HepG2 (cell line): ENCODE results near the gene HNRNPH3. TPM values are rescaled to one million over a fixed set of nuclear protein-coding genes. Genes with fewer than 3 reads are reported as not detected.

Experiments
- ATAC-seq: fragments of 200-7000 bp; cut with Tn5 transposase; 3 replicates; pipeline ENCODE4 v1.9.1; 2020; ENCODE audit warnings: mild to moderate bottlenecking, moderate library complexity
- BruUV-seq: library from RNA; stranded (reverse); fragments of 400-500 nt; replicated peaks from 2 replicates; lab custom pipeline; 2021; lab: Mats Ljungman, UMichigan
- CTCF ChIA-PET: fragments of 300-600 bp; formaldehyde crosslinking; extraction: SDS; loops from one replicate; lab custom pipeline; 2021; ENCODE audit warnings: low total read pairs, inconsistent platforms, low intra/inter-chr PET ratio; lab: Yijun Ruan, JAX
- POLR2A ChIA-PET: fragments of 350-600 bp; sonication (Branson Sonifier 250); formaldehyde crosslinking; loops from one replicate; lab custom pipeline; 2020; ENCODE audit warnings: antibody characterized with exemption, inconsistent platforms; lab: Yijun Ruan, JAX
- DNase-seq: peaks from one replicate; pipeline ENCODE4 v3.0.0-alpha.2; 2015; ENCODE audit warnings: low spot score
- FAIRE-seq: peaks from 3 replicates; lab custom pipeline; 2011; peaks lifted over from hg19 to GRCh38; lab: Jason Lieb, UNC
- H2AFZ ChIP-seq: one replicate; pipeline ENCODE4 v1.6.1; 2011; ENCODE audit warnings: low read length, inconsistent platforms
- H3K27ac ChIP-seq: fragments of 300-600 bp; 3 replicates; pipeline ENCODE4 v1.8.0; 2011; ENCODE audit warnings: mixed run types, mild to moderate bottlenecking, mixed read lengths, low read length, inconsistent platforms; ENCODE audit not compliant: insufficient read depth; ENCODE audit errors: extremely low read length
- H3K27me3 ChIP-seq, 2 experiments: fragments of 200-600 bp in 1 of 2; 2 replicates in 1 of 2; 3 replicates in 1 of 2; pipeline versions ENCODE4 v1.6.0 to v1.8.0; 2011; ENCODE audit warnings: low read length in 2 of 2, mild to moderate bottlenecking in 2 of 2, moderate library complexity in 2 of 2, inconsistent platforms in 1 of 2; ENCODE audit not compliant: insufficient read depth in 2 of 2, control insufficient read depth in 1 of 2
- H3K36me3 ChIP-seq, 2 experiments: fragments of 200-600 bp in 1 of 2; replicated peaks in 1 of 2; 2 replicates in 1 of 2; 3 replicates in 1 of 2; pipeline versions ENCODE4 v1.5.1 to v1.8.0; 2011; ENCODE audit warnings: low read length in 2 of 2, inconsistent platforms in 1 of 2; ENCODE audit not compliant: insufficient read depth in 2 of 2, control insufficient read depth in 1 of 2
- H3K4me1 ChIP-seq: 2 replicates; pipeline ENCODE4 v1.5.1; 2012; ENCODE audit warnings: low read length, inconsistent platforms; ENCODE audit not compliant: insufficient read depth
- H3K4me2 ChIP-seq: 2 replicates; pipeline ENCODE4 v1.6.0; 2011; ENCODE audit warnings: low read depth, low read length, inconsistent platforms
- H3K4me3 ChIP-seq, 3 experiments: fragments of 200-600 bp in 1 of 3; sonication (generic), shearing (Covaris generic) in 1 of 3; replicated peaks in 1 of 3; 2 replicates each; pipeline ENCODE4 v1.5.1; 2011 to 2016; ENCODE audit warnings: low read length in 3 of 3, inconsistent platforms in 2 of 3, low read depth in 2 of 3, mild to moderate bottlenecking in 2 of 3, control low read depth in 1 of 3, mixed read lengths in 1 of 3; ENCODE audit not compliant: insufficient read depth in 1 of 3
- H3K79me2 ChIP-seq: one replicate; pipeline ENCODE4 v1.6.1; 2011; ENCODE audit warnings: low read length, inconsistent platforms; ENCODE audit not compliant: insufficient read depth
- H3K9ac ChIP-seq: 2 replicates; pipeline ENCODE4 v1.6.0; 2011; ENCODE audit warnings: mild to moderate bottlenecking, low read depth, low read length, inconsistent platforms; ENCODE audit not compliant: insufficient read depth
- H3K9me3 ChIP-seq: 2 replicates; pipeline ENCODE4 v1.5.1; 2012; ENCODE audit warnings: mild to moderate bottlenecking, low read length
- H4K20me1 ChIP-seq: 2 replicates; pipeline ENCODE4 v1.6.0; 2011; ENCODE audit warnings: inconsistent platforms, mild to moderate bottlenecking, low read length, moderate library complexity; ENCODE audit not compliant: insufficient read depth
- ARHGAP35 ChIP-seq: sonication (generic); formaldehyde crosslinking; IDR thresholded peaks from 2 replicates; pipeline ENCODE4 v1.9.0; 2022; ENCODE audit warnings: mild to moderate bottlenecking, inconsistent platforms, moderate library complexity, missing genetic modification reagents, borderline replicate concordance
- ATM ChIP-seq: fragments of 450-650 bp; IDR thresholded peaks from 2 replicates; pipeline ENCODE4 v1.7.1; 2017; ENCODE audit warnings: mild to moderate bottlenecking, borderline replicate concordance
- CEBPB ChIP-seq: IDR thresholded peaks from 2 replicates; pipeline ENCODE4 v1.6.1; 2011; ENCODE audit warnings: low read depth, low read length, improper control_type of control experiment, borderline replicate concordance
- CEBPG ChIP-seq: IDR thresholded peaks from 2 replicates; pipeline ENCODE4 v1.6.1; 2016
- GATAD2A ChIP-seq: IDR thresholded peaks from 2 replicates; pipeline ENCODE4 v1.6.1; 2016
- GTF2F1 ChIP-seq: fragments of 150-350 bp; IDR thresholded peaks from 2 replicates; pipeline ENCODE4 v1.6.1; 2014; ENCODE audit warnings: low read length
- HNF4A ChIP-seq: sonication (generic); formaldehyde crosslinking; IDR thresholded peaks from 2 replicates; pipeline ENCODE4 v1.4.0; 2020; ENCODE audit warnings: missing genetic modification reagents
- MEF2D ChIP-seq: sonication (generic); formaldehyde crosslinking; IDR thresholded peaks from 2 replicates; pipeline ENCODE4 v1.5.1; 2020; ENCODE audit warnings: mild to moderate bottlenecking, missing genetic modification reagents
- NCOA1 ChIP-seq: sonication (generic); formaldehyde crosslinking; IDR thresholded peaks from 2 replicates; pipeline ENCODE4 v1.9.0; 2021; ENCODE audit warnings: missing genetic modification reagents
- PAF1 ChIP-seq: IDR thresholded peaks from 2 replicates; pipeline ENCODE4 v1.6.1; 2016; ENCODE audit warnings: missing genetic modification reagents, missing compliant biosample characterization
- PHB2 ChIP-seq: fragments of 450-650 bp; IDR thresholded peaks from 2 replicates; pipeline ENCODE4 v1.6.1; 2018; ENCODE audit not compliant: partially characterized antibody
- SAFB2 ChIP-seq: sonication (generic); formaldehyde crosslinking; IDR thresholded peaks from 2 replicates; pipeline ENCODE4 v1.5.1; 2020; ENCODE audit warnings: missing genetic modification reagents, low read depth, mild to moderate bottlenecking, borderline replicate concordance
- SPEN ChIP-seq: sonication (generic); formaldehyde crosslinking; IDR thresholded peaks from 2 replicates; pipeline ENCODE4 v1.5.1; 2020; ENCODE audit warnings: low read depth, mild to moderate bottlenecking, missing genetic modification reagents
- YEATS4 ChIP-seq: sonication (generic); formaldehyde crosslinking; IDR thresholded peaks from 2 replicates; pipeline ENCODE4 v1.4.0; 2020; ENCODE audit warnings: missing genetic modification reagents, borderline replicate concordance
- ZFAT ChIP-seq: sonication (generic); formaldehyde crosslinking; conservative IDR thresholded peaks from 2 replicates; pipeline ENCODE4 v1.8.1; 2023; ENCODE audit warnings: missing genetic modification reagents, inconsistent platforms
- ZFP36L2 ChIP-seq: sonication (generic); formaldehyde crosslinking; IDR thresholded peaks from 2 replicates; pipeline ENCODE4 v1.4.0; 2020; ENCODE audit warnings: missing genetic modification reagents
- ZNF12 ChIP-seq: sonication (generic); formaldehyde crosslinking; IDR thresholded peaks from 2 replicates; pipeline ENCODE4 v1.5.0; 2020; ENCODE audit warnings: missing genetic modification reagents
- ZNF224 ChIP-seq: sonication (generic); formaldehyde crosslinking; IDR thresholded peaks from 2 replicates; pipeline ENCODE4 v1.5.0; 2020; ENCODE audit warnings: mild to moderate bottlenecking, missing genetic modification reagents
- ZNF225 ChIP-seq: sonication (generic); formaldehyde crosslinking; IDR thresholded peaks from 2 replicates; pipeline ENCODE4 v1.4.0; 2020; ENCODE audit warnings: mild to moderate bottlenecking, missing genetic modification reagents
- ZNF33B ChIP-seq: sonication (generic); formaldehyde crosslinking; IDR thresholded peaks from 2 replicates; pipeline ENCODE4 v1.5.1; 2020; ENCODE audit warnings: mild to moderate bottlenecking, missing genetic modification reagents
- ZNF34 ChIP-seq: sonication (generic); formaldehyde crosslinking; IDR thresholded peaks from 2 replicates; pipeline ENCODE4 v1.4.0; 2020; ENCODE audit warnings: mild to moderate bottlenecking, missing genetic modification reagents, borderline replicate concordance
- ZNF468 ChIP-seq: sonication (generic); formaldehyde crosslinking; IDR thresholded peaks from 2 replicates; pipeline ENCODE4 v1.8.0; 2022; ENCODE audit warnings: mild to moderate bottlenecking, moderate library complexity, missing genetic modification reagents
- ZNF616 ChIP-seq: sonication (generic); formaldehyde crosslinking; IDR thresholded peaks from 2 replicates; pipeline ENCODE4 v1.5.0; 2020; ENCODE audit warnings: low read depth, mild to moderate bottlenecking, missing genetic modification reagents
- WGBS: methylation state at CpG from one replicate; pipeline ENCODE4 v1.1.6; 2017; ENCODE audit warnings: low lambda C conversion rate; 5-methylcytosine and 5-hydroxymethylcytosine counted together
- in situ Hi-C: cut with HindIII; loops from 2 replicates; pipeline ENCODE4 v1.10.0; 2017; ENCODE audit warnings: low pct_unique_long_range_greater_than_20kb; ENCODE audit not compliant: extremely low pct_ligation_motif_present
- intact Hi-C: fragments of 100-400 bp; cut with micrococcal nuclease; formaldehyde crosslinking; loops from one replicate; pipeline ENCODE4 v1.10.0; 2022; ENCODE audit not compliant: unreplicated experiment
- polyA plus RNA-seq, 8 experiments: library from polyadenylated mRNA; depleted of rRNA in 3 of 8; stranded (reverse) in 7 of 8; unstranded in 1 of 8; fragments of >200 nt; fragmentation: Illumina TruSeq in 4 of 8; extraction: Trizol in 4 of 8; gene quantifications; 2 replicates each; pipeline versions ENCODE4 v1.2.1 to v1.2.3, GENCODE V29; 2011 to 2016; ENCODE audit warnings: low read depth in 4 of 8, missing spikeins in 1 of 8, mixed read lengths in 1 of 8; ENCODE audit not compliant: insufficient read depth in 1 of 8
- total RNA-seq, 5 experiments: library from RNA; depleted of rRNA; stranded (reverse); fragments of >200 nt; fragmentation: Illumina TruSeq; extraction: Trizol; gene quantifications; 2 replicates each; pipeline ENCODE4 v1.2.3, GENCODE V29; 2016; ENCODE audit warnings: low read depth in 1 of 5

Gene HNRNPH3
- total and polyA plus RNA-seq, 2 of the 13 experiments (the other 11 are each of a cell fraction or from before 2014, with no cell fraction given): 46.0 to 47.7 TPM

DNA sequence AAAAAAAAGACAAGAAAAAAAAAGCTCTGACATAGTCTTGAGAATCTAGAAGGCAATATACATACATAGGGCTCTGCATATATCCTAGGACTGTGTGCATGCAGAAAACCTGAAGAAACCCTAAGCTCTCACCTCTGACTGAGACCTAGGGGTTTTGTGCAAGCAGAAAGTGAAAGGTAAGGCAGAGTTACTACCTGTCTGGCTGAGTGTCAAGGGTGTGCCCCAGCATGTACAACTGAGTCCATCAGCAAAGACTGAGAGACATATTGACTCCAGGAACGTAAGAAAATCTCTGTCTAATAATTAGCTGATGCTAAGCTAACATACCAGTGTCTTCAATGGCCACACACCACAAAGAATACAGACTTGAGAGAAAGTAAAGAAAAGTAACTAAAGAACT, 16.3 kb upstream of the HNRNPH3 start:
- Histone ChIP-seq H3K4me3 (no peak overlapping the region), H3K4me2 (no peak overlapping the region), H3K36me3 (no peaks in the 10 kb centered on the region), H3K27me3 (no peaks in the 10 kb centered on the region), H3K9ac (no peak overlapping the region), H3K27ac (no peak overlapping the region), H4K20me1 (no peaks in the 10 kb centered on the region), H3K79me2 (no peaks in the 10 kb centered on the region), H3K4me1 (peaks cover 15% of the 10 kb centered on the region), H3K9me3 (peaks cover 14% of the 10 kb centered on the region), H2AFZ (no peak overlapping the region)
- FAIRE-seq (no peak), ATAC-seq (no peak), DNase-seq (no peak)
- in situ Hi-C loops: loop anchor here (25.0 kb wide), 1 partner anchor 453 kb away; no protein-coding TSS in a partner anchor
- POLR2A ChIA-PET: interaction anchor here (0.8 to 1.2 kb wide), 2 partner anchors 16 to 18 kb away, joined by 3 read pairs; partner anchors contain the start of genes HNRNPH3 and PBLD
- CTCF ChIA-PET: no interaction called here
- no peak for TF ChIP-seq SAFB2 (CRISPR knock-in tag)
- TF ChIP-seq ZNF616 (CRISPR knock-in tag): no peak
- no peak for TF ChIP-seq PAF1
- no peak for TF ChIP-seq ZNF468
- no peak for TF ChIP-seq NCOA1 (CRISPR knock-in tag)
- no peak for TF ChIP-seq ZNF34
- no peak for TF ChIP-seq ATM
- no TSS peak for BruUV-seq
- WGBS: 6% methylated on average over 1 of the region's 1 CpG
- intact Hi-C loops: no loop called here

DNA sequence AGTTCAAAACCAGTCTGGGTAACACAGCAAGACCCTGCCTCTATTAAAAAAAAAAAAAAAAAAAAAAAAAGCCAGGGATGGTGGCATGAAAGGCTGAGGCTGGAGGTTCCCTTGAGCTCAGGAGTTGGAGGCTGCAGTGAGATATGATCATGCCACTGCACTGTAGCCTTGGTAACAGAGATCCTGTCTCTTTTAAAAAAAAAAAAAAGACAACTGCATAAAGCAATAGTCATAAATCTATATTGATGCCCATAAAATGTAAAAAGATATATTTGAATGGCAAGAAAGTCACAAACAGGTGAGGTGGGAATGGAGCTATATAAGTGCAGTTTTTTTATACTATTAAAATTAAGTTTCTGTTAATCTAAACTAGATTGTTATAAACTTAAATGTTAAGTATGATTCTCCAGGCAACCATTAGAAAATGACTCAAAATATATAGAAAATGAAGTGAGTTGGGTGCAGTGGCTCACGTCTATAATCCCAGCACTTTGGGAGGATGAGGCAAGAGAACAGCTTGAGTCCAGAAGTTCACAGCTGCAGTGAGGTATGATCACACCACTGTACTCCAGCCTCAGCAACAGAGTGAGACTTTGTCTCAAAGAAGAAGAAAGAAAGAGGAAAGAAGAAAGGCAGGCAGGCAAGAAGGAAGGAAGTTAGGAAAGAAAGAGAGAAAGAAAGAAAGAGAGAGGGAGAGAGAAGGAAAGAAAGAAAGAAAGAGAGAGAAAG, 13.4 kb upstream of the HNRNPH3 start:
- H3K9me3 ChIP-seq: peaks cover 14% of the 10 kb centered on the region
- H3K4me2 ChIP-seq: no peak overlapping the region
- ATAC-seq (peak; percentile 97), DNase-seq (peak; percentile 41), FAIRE-seq (peak; percentile 30)
- H3K27ac ChIP-seq: peak overlapping the region; percentile 41
- no peak overlapping the region for H3K9ac ChIP-seq
- ChIA-PET CTCF (no interaction called here), POLR2A (interaction anchor here (2.2 kb wide), 1 partner anchor 13 kb away, joined by 6 read pairs; the partner anchor contains the start of gene HNRNPH3)
- BruUV-seq: no TSS peak
- H3K4me3 ChIP-seq: no peak overlapping the region
- H3K27me3 ChIP-seq: no peaks in the 10 kb centered on the region
- in situ Hi-C loops: loop anchor here (25.0 kb wide), 1 partner anchor 456 kb away; no protein-coding TSS in a partner anchor
- no peaks in the 10 kb centered on the region for H3K79me2 ChIP-seq
- intact Hi-C loops: no loop called here
- H3K4me1 ChIP-seq: peaks cover 15% of the 10 kb centered on the region
- no peaks in the 10 kb centered on the region for H3K36me3 ChIP-seq
- WGBS: 4% methylated on average over 1 of the region's 1 CpG
- H4K20me1 ChIP-seq: no peaks in the 10 kb centered on the region
- no peak overlapping the region for H2AFZ ChIP-seq
- TF ChIP-seq ARHGAP35 (CRISPR knock-in tag): no peak
- TF ChIP-seq CEBPB: peak; percentile 73
- TF ChIP-seq GTF2F1: no peak
- TF ChIP-seq ZNF225 (CRISPR knock-in tag): no peak
- no peak for TF ChIP-seq YEATS4
- no peak for TF ChIP-seq MEF2D (CRISPR knock-in tag)
- TF ChIP-seq HNF4A (CRISPR knock-in tag): peak; percentile 77
- no peak for TF ChIP-seq SPEN (CRISPR knock-in tag)
- TF ChIP-seq ZNF224 (CRISPR knock-in tag): no peak
- 0 out of 2 replicates have a peak, but pooled peaks have one; percentile 8 for TF ChIP-seq GATAD2A (CRISPR knock-in tag)
- TF ChIP-seq PHB2: no peak
- TF ChIP-seq ZNF33B (CRISPR knock-in tag): no peak
- TF ChIP-seq ZFAT: no peak
- TF ChIP-seq ZNF12 (CRISPR knock-in tag): no peak
- TF ChIP-seq CEBPG (CRISPR knock-in tag): peak; percentile 73
- no peak for TF ChIP-seq ZFP36L2 (CRISPR knock-in tag)
